A549 (cell line): Measurements from ENCODE around the gene SYNJ2BP. TPM values are rescaled to one million over a fixed set of nuclear protein-coding genes. Genes with fewer than 3 reads are reported as not detected.

Source experiments
- ATAC-seq, 2 experiments: fragments of 200-7000 bp in 1 of 2; fragments of >200 bp in 1 of 2; cut with Nextera tagmentation in 1 of 2; cut with Tn5 transposase in 1 of 2; 3 replicates each; pipeline versions ENCODE4 v1.8.0 to v1.9.1; 2018 to 2020; ENCODE audit warnings: mild to moderate bottlenecking in 1 of 2, moderate library complexity in 1 of 2
- CTCF ChIA-PET: fragments of 300-600 bp; sonication (Branson Sonifier 250); formaldehyde crosslinking; extraction: SDS; loops from one replicate; lab custom pipeline; 2021; ENCODE audit warnings: antibody characterized with exemption, inconsistent platforms; lab: Yijun Ruan, JAX
- POLR2A ChIA-PET: fragments of 350-600 bp; formaldehyde crosslinking; extraction: SDS; loops from one replicate; lab custom pipeline; 2021; ENCODE audit warnings: antibody characterized with exemption, inconsistent platforms; lab: Yijun Ruan, JAX
- DNase-seq, 2 experiments: peaks; one replicate each; pipeline versions ENCODE4 v3.0.0 to v3.0.0-alpha.2; 2011 to 2016; ENCODE audit warnings: low read depth in 1 of 2, low spot score in 1 of 2
- FAIRE-seq: peaks from 2 replicates; lab custom pipeline; 2011; peaks lifted over from hg19 to GRCh38; lab: Jason Lieb, UNC
- H3K27ac ChIP-seq, 2 experiments: fragments of >200 bp; sonication (Bioruptor Twin); formaldehyde crosslinking; 3 replicates each; pipeline ENCODE4 v1.5.1; 2016 to 2017
- H3K4me1 ChIP-seq: fragments of >200 bp; sonication (Bioruptor Twin); formaldehyde crosslinking; 3 replicates; pipeline ENCODE4 v1.6.1; 2016
- H3K4me2 ChIP-seq: fragments of >200 bp; sonication (Bioruptor Twin); formaldehyde crosslinking; 3 replicates; pipeline ENCODE4 v1.6.1; 2016
- H3K4me3 ChIP-seq: fragments of >200 bp; sonication (Bioruptor Twin); formaldehyde crosslinking; 3 replicates; pipeline ENCODE4 v1.5.1; 2016
- H3K9me3 ChIP-seq: fragments of >200 bp; sonication (Bioruptor Twin); formaldehyde crosslinking; 3 replicates; pipeline ENCODE4 v1.6.1; 2016
- CBX8 ChIP-seq: fragments of 200-600 bp; sonication (generic); IDR thresholded peaks from 2 replicates; pipeline ENCODE4 v1.6.1; 2016
- ELK1 ChIP-seq: fragments of 150-350 bp; IDR thresholded peaks from 2 replicates; pipeline ENCODE4 v1.6.1; 2014; ENCODE audit warnings: low read depth, mild to moderate bottlenecking, low read length
- ESRRA ChIP-seq: fragments of 150-350 bp; IDR thresholded peaks from 2 replicates; pipeline ENCODE4 v1.6.1; 2014; ENCODE audit warnings: mild to moderate bottlenecking, low read length, borderline replicate concordance
- HES2 ChIP-seq: fragments of >200 bp; sonication (Bioruptor Twin); formaldehyde crosslinking; IDR thresholded peaks from 2 replicates; pipeline ENCODE4 v1.6.1; 2016
- JUN ChIP-seq, 2 experiments: fragments of >200 bp; sonication (Bioruptor Twin); formaldehyde crosslinking; IDR thresholded peaks; 2 replicates in 1 of 2; 3 replicates in 1 of 2; pipeline ENCODE4 v1.6.1; 2016 to 2017
- MAFK ChIP-seq: fragments of 450-650 bp; IDR thresholded peaks from 2 replicates; pipeline ENCODE4 v1.6.1; 2014; ENCODE audit not compliant: partially characterized antibody
- MYC ChIP-seq: IDR thresholded peaks from 2 replicates; pipeline ENCODE4 v1.6.1; 2012; ENCODE audit warnings: mild to moderate bottlenecking, inconsistent platforms, low read length, improper control_type of control experiment, borderline replicate concordance
- NR3C1 ChIP-seq: fragments of >200 bp; sonication (Bioruptor Twin); formaldehyde crosslinking; IDR thresholded peaks from 3 replicates; pipeline ENCODE4 v1.6.1; 2017
- POLR2A ChIP-seq: IDR thresholded peaks from 2 replicates; pipeline ENCODE4 v1.6.1; 2012; ENCODE audit warnings: mild to moderate bottlenecking, low read length
- RFX5 ChIP-seq: fragments of 450-650 bp; IDR thresholded peaks from 2 replicates; pipeline ENCODE4 v1.7.1; 2014; ENCODE audit warnings: antibody characterized with exemption, mild to moderate bottlenecking, moderate library complexity
- RNF2 ChIP-seq: fragments of 200-600 bp; sonication (generic); IDR thresholded peaks from 2 replicates; pipeline ENCODE4 v1.6.1; 2016; ENCODE audit warnings: low read depth, mild to moderate bottlenecking, antibody characterized with exemption, moderate library complexity, borderline replicate concordance
- TFCP2L1 ChIP-seq: fragments of 250-450 bp; sonication (Bioruptor Pico); IDR thresholded peaks from 2 replicates; pipeline ENCODE4 v1.5.0; 2021; ENCODE audit warnings: mild to moderate bottlenecking
- USF2 ChIP-seq: fragments of 450-650 bp; IDR thresholded peaks from 2 replicates; pipeline ENCODE4 v1.6.1; 2014; ENCODE audit warnings: antibody characterized with exemption
- WGBS: methylation state at CpG from one replicate; pipeline ENCODE4 v1.1.6; 2017; ENCODE audit errors: missing lambda C conversion rate; 5-methylcytosine and 5-hydroxymethylcytosine counted together
- polyA plus RNA-seq, 4 experiments: library from polyadenylated mRNA; depleted of rRNA in 3 of 4; stranded (reverse); fragments of >200 nt; fragmentation: RNase III in 1 of 4; extraction: RNeasy Plus Mini Kit Qiagen cat#74134 plus additional on column Dnase treatment in 1 of 4; gene quantifications; 2 replicates in 3 of 4; 3 replicates in 1 of 4; pipeline ENCODE4 v1.2.3, GENCODE V29; 2011 to 2017

Gene SYNJ2BP
- polyA plus RNA-seq, 2 of the 4 experiments (the other 2 are of a cell fraction) = 13.0 to 31.9 TPM

GRCh38 chr14:70394674-70395306 lies 22.1 kb downstream of the SYNJ2BP start:
- POLR2A ChIA-PET = no interaction called here
- H3K4me1 ChIP-seq = no peaks in the 10 kb centered on the region
- H3K9me3 ChIP-seq = no peaks in the 10 kb centered on the region
- H3K4me3 ChIP-seq = no peak overlapping the region
- CTCF ChIA-PET = interaction anchor here (1.2 kb wide), 1 partner anchor 8 kb away, joined by 4 read pairs; no protein-coding TSS in a partner anchor
- no peak for ATAC-seq
- FAIRE-seq = no peak
- H3K4me2 ChIP-seq = no peak overlapping the region
- H3K27ac ChIP-seq = no peak overlapping the region
- TF ChIP-seq MYC (no peak), ELK1 (no peak), POLR2A (no peak), RFX5 (no peak), ESRRA (no peak)
- no peak for DNase-seq

GRCh38 chr14:70392676-70393075 lies 24.2 kb downstream of the SYNJ2BP start:
- no peak for ATAC-seq
- no peak overlapping the region for H3K4me3 ChIP-seq
- no peak overlapping the region for H3K4me2 ChIP-seq
- CTCF ChIA-PET = no interaction called here
- no peak for FAIRE-seq
- H3K4me1 ChIP-seq = no peaks in the 10 kb centered on the region
- WGBS = 59% methylated on average over 3 of the region's 3 CpGs
- TF ChIP-seq JUN (IDR thresholded peaks at IDR 0.05) = no peak
- POLR2A ChIA-PET = interaction anchor here (0.6 kb wide), 1 partner anchor 417 kb away, joined by 4 read pairs; the partner anchor contains the start of gene MAP3K9
- H3K9me3 ChIP-seq = no peaks in the 10 kb centered on the region
- no peak overlapping the region for H3K27ac ChIP-seq
- DNase-seq = no peak

- no peak for TF ChIP-seq NR3C1
- TF ChIP-seq HES2 = no peak
- no peak for TF ChIP-seq CBX8
- TF ChIP-seq TFCP2L1 (CRISPR knock-in tag) = no peak
- TF ChIP-seq RNF2 = no peak
- TF ChIP-seq USF2 = no peak
Measured at GRCh38 chr14:70391493-70392391, 25.1 kb downstream of the SYNJ2BP start.

GRCh38 chr14:70382536-70382935 lies 34.4 kb downstream of the SYNJ2BP start:
- Histone ChIP-seq H3K4me2 (no peak overlapping the region), H3K27ac (no peak overlapping the region), H3K4me1 (no peaks in the 10 kb centered on the region), H3K9me3 (no peaks in the 10 kb centered on the region), H3K4me3 (no peak overlapping the region)
- no peak for TF ChIP-seq RFX5
- TF ChIP-seq MAFK = peak; percentile 89
- no peak for DNase-seq
- FAIRE-seq = no peak
- ChIA-PET POLR2A (no interaction called here), CTCF (interaction anchor here (1.0 kb wide), 2 partner anchors 10 to 435 kb away, joined by 3 to 4 read pairs; no protein-coding TSS in a partner anchor)
- no peak for ATAC-seq
- 83% methylated on average over 2 of the region's 2 CpGs for WGBS

More at GRCh38 chr14:70391493-70392391, 25.1 kb downstream of the SYNJ2BP start:
- H3K4me3 ChIP-seq = no peak overlapping the region
- 86% methylated on average over 6 of the region's 6 CpGs for WGBS
- ATAC-seq = no peak
- no peak overlapping the region for H3K27ac ChIP-seq
- ChIA-PET CTCF (no interaction called here), POLR2A (interaction anchor here (0.6 kb wide), 1 partner anchor 418 kb away, joined by 4 read pairs; the partner anchor contains the start of gene MAP3K9)
- no peaks in the 10 kb centered on the region for H3K9me3 ChIP-seq
- FAIRE-seq = peak; percentile 39
- H3K4me1 ChIP-seq = no peaks in the 10 kb centered on the region
- H3K4me2 ChIP-seq = no peak overlapping the region
- no peak for DNase-seq
